Neural progenitor cell (in vitro differentiated cells): Measurements from ENCODE around the gene SKA1. TPM values are rescaled to one million over a fixed set of nuclear protein-coding genes. Genes with fewer than 3 reads are reported as not detected.
"Not testable (repeated sequence)": the region's sequence is repeated elsewhere in the genome, so short reads cannot be mapped to it uniquely, and the experiment has no call there.

Experiments
- DNase-seq: peaks from one replicate; pipeline ENCODE4 v3.0.0-alpha.2; 2016; ENCODE audit warnings: low spot score
- H2AFZ ChIP-seq: fragments of 200-600 bp; sonication (generic); replicated peaks from 2 replicates; pipeline ENCODE4 v1.6.1; 2016; ENCODE audit warnings: antibody characterized with exemption
- H3F3A ChIP-seq: fragments of 200-600 bp; sonication (generic); 2 replicates; pipeline ENCODE4 v1.6.1; 2016; ENCODE audit warnings: antibody characterized with exemption, low read depth
- H3K27ac ChIP-seq: fragments of 200-600 bp; sonication (generic); 2 replicates; pipeline ENCODE4 v1.5.1; 2016; ENCODE audit warnings: mild to moderate bottlenecking
- H3K27me3 ChIP-seq: fragments of 200-600 bp; sonication (generic); 2 replicates; pipeline ENCODE4 v1.6.1; 2016; ENCODE audit warnings: mild to moderate bottlenecking, moderate library complexity
- H3K36me3 ChIP-seq: fragments of 200-600 bp; sonication (generic); 2 replicates; pipeline ENCODE4 v1.5.1; 2016
- H3K4me1 ChIP-seq: fragments of 200-600 bp; sonication (generic); 2 replicates; pipeline ENCODE4 v1.6.1; 2016; ENCODE audit warnings: mixed run types
- H3K4me2 ChIP-seq: fragments of 200-600 bp; sonication (generic); 2 replicates; pipeline ENCODE4 v1.6.1; 2016
- H3K4me3 ChIP-seq: fragments of 200-600 bp; sonication (generic); 2 replicates; pipeline ENCODE4 v1.5.1; 2016
- H3K79me2 ChIP-seq: fragments of 200-600 bp; sonication (generic); 2 replicates; pipeline ENCODE4 v1.6.1; 2016; ENCODE audit warnings: low read depth
- H3K9ac ChIP-seq: fragments of 200-600 bp; sonication (generic); 2 replicates; pipeline ENCODE4 v1.6.1; 2016
- H3K9me3 ChIP-seq: fragments of 200-600 bp; sonication (generic); 2 replicates; pipeline ENCODE4 v1.5.1; 2016; ENCODE audit warnings: low read depth
- H4K20me1 ChIP-seq: fragments of 200-600 bp; sonication (generic); 2 replicates; pipeline ENCODE4 v1.6.1; 2016; ENCODE audit warnings: low read depth
- H3K27ac Mint-ChIP-seq: 3 replicates; pipeline ENCODE4 v1.8.0; 2021; ENCODE audit warnings: mixed read lengths
- H3K27me3 Mint-ChIP-seq: 2 replicates; pipeline ENCODE4 v1.8.0; 2022; ENCODE audit warnings: low read depth, mild to moderate bottlenecking, inconsistent platforms, moderate library complexity, mixed read lengths; ENCODE audit not compliant: insufficient read depth
- H3K36me3 Mint-ChIP-seq: 3 replicates; pipeline ENCODE4 v1.8.0; 2021; ENCODE audit warnings: mixed read lengths
- H3K4me1 Mint-ChIP-seq: 3 replicates; pipeline ENCODE4 v1.8.0; 2021; ENCODE audit warnings: mixed read lengths
- H3K4me3 Mint-ChIP-seq: 3 replicates; pipeline ENCODE4 v1.8.0; 2021; ENCODE audit warnings: mild to moderate bottlenecking, moderate library complexity, mixed read lengths
- H3K9me3 Mint-ChIP-seq: 3 replicates; pipeline ENCODE4 v1.8.0; 2020; ENCODE audit warnings: mixed read lengths
- CTCF ChIP-seq: fragments of 200-600 bp; sonication (generic); IDR thresholded peaks from 2 replicates; pipeline ENCODE4 v1.5.1; 2017; ENCODE audit warnings: antibody characterized with exemption, mild to moderate bottlenecking
- EZH2 ChIP-seq: fragments of 200-600 bp; sonication (generic); IDR thresholded peaks from 2 replicates; pipeline ENCODE4 v1.6.1; 2017; ENCODE audit warnings: antibody characterized with exemption, mild to moderate bottlenecking, moderate library complexity
- EZH2phosphoT487 ChIP-seq: fragments of 200-600 bp; sonication (generic); IDR thresholded peaks from 2 replicates; pipeline ENCODE4 v1.6.1; 2017; ENCODE audit warnings: antibody characterized with exemption
- total RNA-seq: library from RNA; depleted of rRNA; stranded (reverse); fragments of >200 nt; gene quantifications from 2 replicates; pipeline ENCODE4 v1.2.3, GENCODE V29; 2015; ENCODE audit warnings: low replicate concordance

Gene SKA1
- total RNA-seq, 1 donor from 2014 or later, result 57.2 TPM

- Mint-ChIP-seq H3K27ac (no peak overlapping the region), H3K36me3 (peaks cover 14% of the 10 kb centered on the region), H3K4me1 (peaks cover 39% of the 10 kb centered on the region), H3K4me3 (no peak overlapping the region), H3K9me3 (no peaks in the 10 kb centered on the region), H3K27me3 (peaks cover 6% of the 10 kb centered on the region)
- DNase-seq, result no peak
- Histone ChIP-seq H3K9me3 (no peaks in the 10 kb centered on the region), H4K20me1 (no peaks in the 10 kb centered on the region), H3K9ac (no peak overlapping the region), H3K4me3 (peak overlapping the region; percentile 9), H3K79me2 (no peaks in the 10 kb centered on the region), H2AFZ (peak overlapping the region; percentile 78), H3K4me1 (peaks cover 52% of the 10 kb centered on the region), H3K4me2 (peak overlapping the region; percentile 20), H3F3A (peaks cover 17% of the 10 kb centered on the region), H3K27ac (no peak overlapping the region), H3K36me3 (no peaks in the 10 kb centered on the region), H3K27me3 (peaks cover 31% of the 10 kb centered on the region)
- TF ChIP-seq CTCF (no peak), EZH2 (no peak), EZH2phosphoT487 (no peak)
These were observed 23.3 kb downstream of the SKA1 start for GRCh38 chr18:50398099-50398498.

- Histone ChIP-seq H3K4me1 (peaks cover 58% of the 10 kb centered on the region), H3K9ac (no peak overlapping the region), H2AFZ (peak overlapping the region; percentile 44), H3K4me2 (peak overlapping the region; percentile 20), H3F3A (peaks cover 17% of the 10 kb centered on the region), H3K4me3 (no peak overlapping the region), H3K36me3 (no peaks in the 10 kb centered on the region), H3K9me3 (no peaks in the 10 kb centered on the region), H3K79me2 (no peaks in the 10 kb centered on the region), H3K27me3 (peaks cover 34% of the 10 kb centered on the region), H4K20me1 (no peaks in the 10 kb centered on the region), H3K27ac (no peak overlapping the region)
- DNase-seq, result no peak
- Mint-ChIP-seq H3K27ac (no peak overlapping the region), H3K4me3 (no peak overlapping the region), H3K27me3 (peaks cover 11% of the 10 kb centered on the region), H3K4me1 (peaks cover 48% of the 10 kb centered on the region), H3K36me3 (peaks cover 12% of the 10 kb centered on the region), H3K9me3 (no peaks in the 10 kb centered on the region)
- TF ChIP-seq EZH2 (no peak), CTCF (no peak), EZH2phosphoT487 (no peak)
These were observed 24.1 kb downstream of the SKA1 start for GRCh38 chr18:50398947-50399346.

- Histone ChIP-seq H3K79me2 (no peaks in the 10 kb centered on the region), H3K4me3 (no peak overlapping the region), H4K20me1 (no peaks in the 10 kb centered on the region), H3K36me3 (no peaks in the 10 kb centered on the region), H3K9ac (no peak overlapping the region), H3K27ac (no peak overlapping the region), H3F3A (peaks cover 17% of the 10 kb centered on the region), H3K9me3 (no peaks in the 10 kb centered on the region), H3K4me2 (no peak overlapping the region), H2AFZ (no peak overlapping the region), H3K27me3 (peaks cover 34% of the 10 kb centered on the region), H3K4me1 (peaks cover 64% of the 10 kb centered on the region)
- peaks cover 54% of the 10 kb centered on the region for H3K4me1 Mint-ChIP-seq
- DNase-seq, result no peak
- H3K9me3 Mint-ChIP-seq, result no peaks in the 10 kb centered on the region
- peaks cover 9% of the 10 kb centered on the region for H3K36me3 Mint-ChIP-seq
- no peak overlapping the region for H3K4me3 Mint-ChIP-seq
- H3K27ac Mint-ChIP-seq, result no peak overlapping the region
- no peak for TF ChIP-seq EZH2phosphoT487
- TF ChIP-seq CTCF, result no peak
- no peak for TF ChIP-seq EZH2
- H3K27me3 Mint-ChIP-seq, result peaks cover 11% of the 10 kb centered on the region
These were observed 24.7 kb downstream of the SKA1 start for GRCh38 chr18:50399582-50399981.

GRCh38 chr18:50400438-50400837, 25.6 kb downstream of the SKA1 start:
- H3K4me1 Mint-ChIP-seq, result peaks cover 63% of the 10 kb centered on the region
- peaks cover 73% of the 10 kb centered on the region for H3K4me1 ChIP-seq
- H3K36me3 Mint-ChIP-seq, result not testable (repeated sequence)

More at GRCh38 chr18:50400438-50400837, 25.6 kb downstream of the SKA1 start:
- H3K4me3 ChIP-seq, H3K27ac ChIP-seq, H3K27ac Mint-ChIP-seq, H3K4me2 ChIP-seq, H3K9me3 Mint-ChIP-seq, H3K9me3 ChIP-seq, H3K4me3 Mint-ChIP-seq, H3K36me3 ChIP-seq, H4K20me1 ChIP-seq, H3K79me2 ChIP-seq, DNase-seq, H3K9ac ChIP-seq, H2AFZ ChIP-seq: not testable (repeated sequence)
- H3K27me3 ChIP-seq, result peaks cover 34% of the 10 kb centered on the region
- H3F3A ChIP-seq, result peaks cover 19% of the 10 kb centered on the region
- H3K27me3 Mint-ChIP-seq, result peaks cover 11% of the 10 kb centered on the region
